Endothelial cell of umbilical vein (primary cell): ENCODE results near the gene DNAJC3. TPM values are rescaled to one million over a fixed set of nuclear protein-coding genes. Genes with fewer than 3 reads are reported as not detected.

Source experiments
- BruUV-seq: library from RNA; stranded (reverse); fragments of 400-500 nt; replicated peaks from 2 replicates; lab custom pipeline; 2021; lab: Mats Ljungman, UMichigan
- CTCF ChIA-PET: fragments of 300-600, 350-600 bp; sonication (Branson Sonifier 250); formaldehyde crosslinking; loops from one replicate; lab custom pipeline; 2021; ENCODE audit warnings: antibody characterized with exemption, inconsistent platforms; lab: Charles Lee
- POLR2A ChIA-PET: fragments of 300-600, 350-600 bp; sonication (Branson Sonifier 250); formaldehyde crosslinking; loops from one replicate; lab custom pipeline; 2021; ENCODE audit warnings: antibody characterized with exemption, inconsistent platforms; lab: Charles Lee
- DNase-seq: peaks from one replicate; pipeline ENCODE4 v3.0.0-alpha.2; 2011; ENCODE audit warnings: low read depth, low spot score
- FAIRE-seq: peaks from 2 replicates; lab custom pipeline; 2011; peaks lifted over from hg19 to GRCh38; lab: Jason Lieb, UNC
- H2AFZ ChIP-seq: 2 replicates; pipeline ENCODE4 v1.6.0; 2012; ENCODE audit warnings: low read depth, low read length, control low read depth, inconsistent platforms
- H3K27ac ChIP-seq: 2 replicates; pipeline ENCODE4 v1.5.1; 2011; ENCODE audit warnings: low read depth, mild to moderate bottlenecking, control low read depth, low read length, moderate library complexity; ENCODE audit not compliant: insufficient read depth
- H3K27me3 ChIP-seq, 2 experiments: 2 replicates each; pipeline versions ENCODE4 v1.6.0 to v1.6.1; 2011; ENCODE audit warnings: low read length in 2 of 2, mixed read lengths in 1 of 2; ENCODE audit not compliant: control insufficient read depth in 2 of 2, insufficient read depth in 2 of 2
- H3K36me3 ChIP-seq, 2 experiments: 2 replicates in 1 of 2; 3 replicates in 1 of 2; pipeline ENCODE4 v1.5.1; 2011; ENCODE audit warnings: low read length in 2 of 2, mild to moderate bottlenecking in 1 of 2, moderate library complexity in 1 of 2; ENCODE audit not compliant: control insufficient read depth in 2 of 2, insufficient read depth in 2 of 2; ENCODE audit errors: extremely low read depth in 1 of 2
- H3K4me1 ChIP-seq: 3 replicates; pipeline ENCODE4 v1.5.1; 2011; ENCODE audit warnings: mild to moderate bottlenecking, low read length; ENCODE audit not compliant: control insufficient read depth, insufficient read depth; ENCODE audit errors: extremely low read depth
- H3K4me2 ChIP-seq: 2 replicates; pipeline ENCODE4 v1.6.1; 2011; ENCODE audit warnings: low read length, control low read depth, mixed read lengths; ENCODE audit not compliant: insufficient read depth
- H3K4me3 ChIP-seq, 3 experiments: fragments of 200-600 bp in 1 of 3; sonication (generic), shearing (Covaris generic) in 1 of 3; replicated peaks in 1 of 3; 2 replicates each; pipeline ENCODE4 v1.5.1; 2011 to 2016; ENCODE audit warnings: control low read depth in 3 of 3, low read length in 3 of 3, mild to moderate bottlenecking in 2 of 3, inconsistent platforms in 1 of 3, low read depth in 1 of 3, moderate library complexity in 1 of 3; ENCODE audit not compliant: insufficient read depth in 1 of 3
- H3K79me2 ChIP-seq: 2 replicates; pipeline ENCODE4 v1.6.0; 2012; ENCODE audit warnings: low read length, inconsistent platforms; ENCODE audit not compliant: control insufficient read depth, insufficient read depth
- H3K9ac ChIP-seq: replicated peaks from 2 replicates; pipeline ENCODE3; 2011; ENCODE audit warnings: low read length, control low read depth; ENCODE audit not compliant: insufficient read depth; ENCODE audit errors: extremely low read depth
- H3K9me1 ChIP-seq: replicated peaks from 3 replicates; pipeline ENCODE4 v1.6.0; 2011; ENCODE audit warnings: mild to moderate bottlenecking, low read length; ENCODE audit not compliant: control insufficient read depth, insufficient read depth; ENCODE audit errors: extremely low read depth
- H3K9me3 ChIP-seq: replicated peaks from 2 replicates; pipeline ENCODE4 v1.5.1; 2012; ENCODE audit warnings: low read length, inconsistent platforms; ENCODE audit not compliant: control insufficient read depth, insufficient read depth
- H4K20me1 ChIP-seq: replicated peaks from 2 replicates; pipeline ENCODE3; 2011; ENCODE audit warnings: mild to moderate bottlenecking, low read length; ENCODE audit not compliant: control insufficient read depth, insufficient read depth; ENCODE audit errors: extremely low read depth
- EZH2 ChIP-seq: IDR thresholded peaks from 2 replicates; pipeline ENCODE4 v1.6.1; 2012; ENCODE audit warnings: borderline replicate concordance, low read depth, mild to moderate bottlenecking, moderate library complexity, low read length, inconsistent platforms; ENCODE audit not compliant: severe bottlenecking
- FOS ChIP-seq: IDR thresholded peaks from 2 replicates; pipeline ENCODE4 v1.6.1; 2011; ENCODE audit warnings: mild to moderate bottlenecking, low read length, moderate library complexity, borderline replicate concordance; ENCODE audit not compliant: insufficient read depth
- JUN ChIP-seq: IDR thresholded peaks from 2 replicates; pipeline ENCODE4 v1.6.1; 2011; ENCODE audit warnings: borderline replicate concordance, low read depth; ENCODE audit not compliant: insufficient read length, insufficient read depth
- MAX ChIP-seq: IDR thresholded peaks from 2 replicates; pipeline ENCODE4 v1.6.1; 2011; ENCODE audit not compliant: insufficient read depth, insufficient read length
- MYC ChIP-seq: IDR thresholded peaks from one replicate; pipeline ENCODE4 v1.6.1; 2011; ENCODE audit warnings: mild to moderate bottlenecking, low read depth, low read length
- POLR2A ChIP-seq: IDR thresholded peaks from 2 replicates; pipeline ENCODE4 v1.6.1; 2012; ENCODE audit warnings: low read depth, mild to moderate bottlenecking, control low read depth, low read length
- dilution Hi-C: fragments of 300-500 bp; cut with MboI; formaldehyde crosslinking; loops from one replicate; pipeline ENCODE4 v1.15.0; 2019; ENCODE audit warnings: low sequenced_read_pairs; ENCODE audit not compliant: extremely low pct_ligation_motif_present
- intact Hi-C: fragments of 100-400 bp; cut with micrococcal nuclease; formaldehyde crosslinking; loops from one replicate; pipeline ENCODE4 v1.10.0; 2022
- polyA plus RNA-seq, 4 experiments: library from polyadenylated mRNA; depleted of rRNA in 3 of 4; stranded (reverse) in 3 of 4; unstranded in 1 of 4; fragments of >200 nt; gene quantifications; 2 replicates each; pipeline versions ENCODE4 v1.2.1 to v1.2.3, GENCODE V29; 2011 to 2012; ENCODE audit warnings: missing spikeins in 1 of 4
- total RNA-seq: library from RNA; stranded (reverse); gene quantifications from 2 replicates; pipeline ENCODE4 v1.2.3, GENCODE V29; 2021
- TF ChIP-seq, protein P1 (sequence below), 2 donors: IDR thresholded peaks; 1 replicate in 1 of 2; 2 replicates in 1 of 2; pipeline ENCODE4 v1.5.1; 2011; ENCODE audit warnings: low read length in 2 of 2, mild to moderate bottlenecking in 2 of 2, moderate library complexity in 2 of 2, control low read depth in 1 of 2, inconsistent platforms in 1 of 2, low read depth in 1 of 2; ENCODE audit not compliant: insufficient read depth in 1 of 2; ENCODE audit errors: extremely low read depth in 1 of 2

Gene DNAJC3
- total and polyA plus RNA-seq, 2 donors (not counting 3 experiments of a cell fraction or from before 2014, with no cell fraction given) = 17.0 to 51.2 TPM

- no peaks in the 10 kb centered on the region for H3K9me1 ChIP-seq
- H3K9ac ChIP-seq = no peak overlapping the region
- H2AFZ ChIP-seq = no peak overlapping the region
- intact Hi-C loops = no loop called here
- ChIA-PET POLR2A (interaction anchor here (0.7 kb wide), 1 partner anchor 259 kb away, joined by 14 read pairs; no protein-coding TSS in a partner anchor), CTCF (interaction anchor here (0.9 to 1.8 kb wide), 2 partner anchors 11 to 37 kb away, joined by 3 to 4 read pairs; no protein-coding TSS in a partner anchor)
- dilution Hi-C loops = no loop called here
- no peak overlapping the region for H3K4me3 ChIP-seq
- H3K4me2 ChIP-seq = no peak overlapping the region
- H3K4me1 ChIP-seq = no peaks in the 10 kb centered on the region
- no TSS peak for BruUV-seq
- peaks cover 13% of the 10 kb centered on the region for H4K20me1 ChIP-seq
- TF ChIP-seq FOS (no peak), MYC (no peak), JUN (no peak), POLR2A (no peak), MAX (no peak), EZH2 (no peak)
- TF ChIP-seq, protein P1, sequence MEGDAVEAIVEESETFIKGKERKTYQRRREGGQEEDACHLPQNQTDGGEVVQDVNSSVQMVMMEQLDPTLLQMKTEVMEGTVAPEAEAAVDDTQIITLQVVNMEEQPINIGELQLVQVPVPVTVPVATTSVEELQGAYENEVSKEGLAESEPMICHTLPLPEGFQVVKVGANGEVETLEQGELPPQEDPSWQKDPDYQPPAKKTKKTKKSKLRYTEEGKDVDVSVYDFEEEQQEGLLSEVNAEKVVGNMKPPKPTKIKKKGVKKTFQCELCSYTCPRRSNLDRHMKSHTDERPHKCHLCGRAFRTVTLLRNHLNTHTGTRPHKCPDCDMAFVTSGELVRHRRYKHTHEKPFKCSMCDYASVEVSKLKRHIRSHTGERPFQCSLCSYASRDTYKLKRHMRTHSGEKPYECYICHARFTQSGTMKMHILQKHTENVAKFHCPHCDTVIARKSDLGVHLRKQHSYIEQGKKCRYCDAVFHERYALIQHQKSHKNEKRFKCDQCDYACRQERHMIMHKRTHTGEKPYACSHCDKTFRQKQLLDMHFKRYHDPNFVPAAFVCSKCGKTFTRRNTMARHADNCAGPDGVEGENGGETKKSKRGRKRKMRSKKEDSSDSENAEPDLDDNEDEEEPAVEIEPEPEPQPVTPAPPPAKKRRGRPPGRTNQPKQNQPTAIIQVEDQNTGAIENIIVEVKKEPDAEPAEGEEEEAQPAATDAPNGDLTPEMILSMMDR (IDR thresholded peaks at IDR 0.05; ENCODE audit: extremely low read depth in 1 of 2, insufficient read depth in 1 of 2, low read depth in 1 of 2, low read length in 2 of 2) = peak in 1 of 2 donors; percentile 8
- FAIRE-seq (no peak), DNase-seq (no peak)
- no peak overlapping the region for H3K27ac ChIP-seq
- H3K27me3 ChIP-seq = no peaks in the 10 kb centered on the region
- no peaks in the 10 kb centered on the region for H3K9me3 ChIP-seq
- H3K36me3 ChIP-seq = no peaks in the 10 kb centered on the region
- peaks cover 44% of the 10 kb centered on the region for H3K79me2 ChIP-seq
These were observed 21.3 kb downstream of the DNAJC3 start for GRCh38 chr13:95698047-95698749.
